ENCODE measurements around the gene HAGHL.

Gene HAGHL

GRCh38 chr16:704047-704446 is 22.9 kb upstream of the HAGHL start:
- Histone ChIP-seq H4K20me1 (ENCODE audit: insufficient read depth, low read length, poor library complexity, severe bottlenecking) (no peaks in the 10 kb centered on the region), H3K9me3 (ENCODE audit: insufficient read depth, low read depth, low read length) (no peaks in the 10 kb centered on the region), H3K79me2 (ENCODE audit: insufficient read depth, low read length) (no peaks in the 10 kb centered on the region), H3F3A (ENCODE audit: low read depth) (no peaks in the 10 kb centered on the region), H3K9me2 (replicated peaks; ENCODE audit: low read depth, low read length) (no peaks in the 10 kb centered on the region), H3K4me2 (ENCODE audit: low read depth, low read length, poor library complexity, severe bottlenecking) (no peak overlapping the region), H3K27me3 (ENCODE audit: insufficient read depth, low read length, poor library complexity, severe bottlenecking) (no peaks in the 10 kb centered on the region), H2AFZ (ENCODE audit: low read length) (no peak overlapping the region), H3K4me3 (ENCODE audit: low read length, poor library complexity, severe bottlenecking) (no peak overlapping the region), H3K9ac (ENCODE audit: low read depth, low read length, poor library complexity, severe bottlenecking) (no peak overlapping the region), H3K36me3 (ENCODE audit: insufficient read depth, low read length) (no peaks in the 10 kb centered on the region), H3K4me1 (ENCODE audit: insufficient read depth, low read length, poor library complexity, severe bottlenecking) (no peaks in the 10 kb centered on the region)
- TF ChIP-seq CTCF (conservative IDR thresholded peaks at IDR 0.05; ENCODE audit: low read length) (no peak), EZH2phosphoT487 (IDR thresholded peaks at IDR 0.05; ENCODE audit: borderline replicate concordance) (no peak)

- Histone ChIP-seq H3K9me3 (ENCODE audit: insufficient read depth, low read depth, low read length) (no peaks in the 10 kb centered on the region), H2AFZ (ENCODE audit: low read length) (no peak overlapping the region), H3K4me2 (ENCODE audit: low read depth, low read length, poor library complexity, severe bottlenecking) (no peak overlapping the region), H3K27me3 (ENCODE audit: insufficient read depth, low read length, poor library complexity, severe bottlenecking) (no peaks in the 10 kb centered on the region), H4K20me1 (ENCODE audit: insufficient read depth, low read length, poor library complexity, severe bottlenecking) (no peaks in the 10 kb centered on the region), H3K36me3 (ENCODE audit: insufficient read depth, low read length) (no peaks in the 10 kb centered on the region), H3K4me1 (ENCODE audit: insufficient read depth, low read length, poor library complexity, severe bottlenecking) (no peaks in the 10 kb centered on the region), H3K79me2 (ENCODE audit: insufficient read depth, low read length) (no peaks in the 10 kb centered on the region), H3F3A (ENCODE audit: low read depth) (no peaks in the 10 kb centered on the region), H3K9me2 (replicated peaks; ENCODE audit: low read depth, low read length) (no peaks in the 10 kb centered on the region), H3K9ac (ENCODE audit: low read depth, low read length, poor library complexity, severe bottlenecking) (no peak overlapping the region), H3K4me3 (ENCODE audit: low read length, poor library complexity, severe bottlenecking) (no peak overlapping the region)
- TF ChIP-seq CTCF (conservative IDR thresholded peaks at IDR 0.05; ENCODE audit: low read length) (no peak), EZH2phosphoT487 (IDR thresholded peaks at IDR 0.05; ENCODE audit: borderline replicate concordance) (no peak)
These were observed 22.1 kb upstream of the HAGHL start for GRCh38 chr16:704552-705380.

- H3K9me2 ChIP-seq (replicated peaks; ENCODE audit: low read depth, low read length) = no peaks in the 10 kb centered on the region
- no peaks in the 10 kb centered on the region for H3K79me2 ChIP-seq (ENCODE audit: insufficient read depth, low read length)
- H3K9ac ChIP-seq (ENCODE audit: low read depth, low read length, poor library complexity, severe bottlenecking) = no peak within 1 kb of the TSS
- no peaks in the 10 kb centered on the region for H3K27me3 ChIP-seq (ENCODE audit: insufficient read depth, low read length, poor library complexity, severe bottlenecking)
- no peak within 1 kb of the TSS for H2AFZ ChIP-seq (ENCODE audit: low read length)
- H3K4me3 ChIP-seq (ENCODE audit: low read length, poor library complexity, severe bottlenecking) = no peak within 1 kb of the TSS
- H4K20me1 ChIP-seq (ENCODE audit: insufficient read depth, low read length, poor library complexity, severe bottlenecking) = no peaks in the 10 kb centered on the region
- no peaks in the 10 kb centered on the region for H3F3A ChIP-seq (ENCODE audit: low read depth)
- no peaks in the 10 kb centered on the region for H3K9me3 ChIP-seq (ENCODE audit: insufficient read depth, low read depth, low read length)
- no peaks in the 10 kb centered on the region for H3K4me1 ChIP-seq (ENCODE audit: insufficient read depth, low read length, poor library complexity, severe bottlenecking)
- H3K36me3 ChIP-seq (ENCODE audit: insufficient read depth, low read length) = no peaks in the 10 kb centered on the region
- TF ChIP-seq CTCF (conservative IDR thresholded peaks at IDR 0.05; ENCODE audit: low read length) (no peak), EZH2phosphoT487 (IDR thresholded peaks at IDR 0.05; ENCODE audit: borderline replicate concordance) (no peak)
- no peak within 1 kb of the TSS for H3K4me2 ChIP-seq (ENCODE audit: low read depth, low read length, poor library complexity, severe bottlenecking)
These were observed 21.3 kb upstream of the HAGHL start, which contains the start of gene FBXL16 for GRCh38 chr16:705431-706188. TSS of gene FBXL16 (minus strand) at chr16:705801. CDS start at chr16:697405, 8,396 bp downstream.

Measured in Loucy (cell line).